Smooth muscle cell (in vitro differentiated cells): ENCODE data around the gene MYO18B. TPM values are rescaled to one million over a fixed set of nuclear protein-coding genes. Genes with fewer than 3 reads are reported as not detected.

ENCODE experiments used
- DNase-seq: peaks from one replicate; lab custom pipeline; 2025; ENCODE audit not compliant: unreplicated experiment; lab: John Stamatoyannopoulos, UW
- H2AFZ ChIP-seq: fragments of 200-600 bp; sonication (generic); 2 replicates; pipeline ENCODE4 v1.6.0; 2016; ENCODE audit warnings: antibody characterized with exemption, low read depth, mild to moderate bottlenecking
- H3F3A ChIP-seq: fragments of 200-600 bp; sonication (generic); 2 replicates; pipeline ENCODE4 v1.6.0; 2017; ENCODE audit warnings: antibody characterized with exemption, low read depth
- H3K27ac ChIP-seq: fragments of 200-600 bp; sonication (generic); 2 replicates; pipeline ENCODE4 v1.5.1; 2016; ENCODE audit warnings: low read depth, mild to moderate bottlenecking
- H3K27me3 ChIP-seq: fragments of 200-600 bp; sonication (generic); 2 replicates; pipeline ENCODE4 v1.6.1; 2016; ENCODE audit warnings: low read depth, mild to moderate bottlenecking
- H3K36me3 ChIP-seq: fragments of 200-600 bp; sonication (generic); 2 replicates; pipeline ENCODE4 v1.5.1; 2016; ENCODE audit warnings: low read depth
- H3K4me1 ChIP-seq: fragments of 200-600 bp; sonication (generic); 2 replicates; pipeline ENCODE4 v1.5.1; 2016; ENCODE audit warnings: low read depth
- H3K4me2 ChIP-seq: fragments of 200-600 bp; sonication (generic); 2 replicates; pipeline ENCODE4 v1.6.0; 2016; ENCODE audit warnings: mild to moderate bottlenecking
- H3K4me3 ChIP-seq: fragments of 200-600 bp; sonication (generic); 2 replicates; pipeline ENCODE4 v1.5.1; 2016; ENCODE audit warnings: mild to moderate bottlenecking
- H3K79me2 ChIP-seq: fragments of 200-600 bp; sonication (generic); 2 replicates; pipeline ENCODE4 v1.6.0; 2016; ENCODE audit warnings: low read depth, mild to moderate bottlenecking
- H3K9ac ChIP-seq: fragments of 200-600 bp; sonication (generic); 2 replicates; pipeline ENCODE4 v1.6.0; 2016; ENCODE audit warnings: low read depth
- H3K9me3 ChIP-seq: fragments of 200-600 bp; sonication (generic); replicated peaks from 2 replicates; pipeline ENCODE4 v1.5.1; 2016; ENCODE audit warnings: low read depth
- H4K20me1 ChIP-seq: fragments of 200-600 bp; sonication (generic); 2 replicates; pipeline ENCODE4 v1.6.0; 2016; ENCODE audit warnings: low read depth
- WGBS: methylation state at CpG from one replicate; pipeline ENCODE4 v1.1.7; 2016; ENCODE audit warnings: low lambda C conversion rate; 5-methylcytosine and 5-hydroxymethylcytosine counted together
- polyA plus RNA-seq: library from polyadenylated mRNA; unstranded; fragments of >200 nt; fragmentation: Nextera tagmentation; extraction: Ambion mirVana; gene quantifications from 2 replicates; pipeline ENCODE4 v1.2.1, GENCODE V29; 2016
- total RNA-seq: library from RNA; depleted of rRNA; stranded (reverse); fragments of >200 nt; gene quantifications from 2 replicates; pipeline ENCODE4 v1.2.3, GENCODE V29; 2014
- TF ChIP-seq, protein P1 (sequence below): fragments of 200-600 bp; sonication (generic); IDR thresholded peaks from 2 replicates; pipeline ENCODE4 v1.5.1; 2017; ENCODE audit warnings: borderline replicate concordance, mild to moderate bottlenecking, antibody characterized with exemption; ENCODE audit not compliant: insufficient read depth, poor library complexity, severe bottlenecking

MYO18B gene
- total and polyA plus RNA-seq, 2 experiments from 2014 or later = 0.13 to 1.2 TPM

DNA sequence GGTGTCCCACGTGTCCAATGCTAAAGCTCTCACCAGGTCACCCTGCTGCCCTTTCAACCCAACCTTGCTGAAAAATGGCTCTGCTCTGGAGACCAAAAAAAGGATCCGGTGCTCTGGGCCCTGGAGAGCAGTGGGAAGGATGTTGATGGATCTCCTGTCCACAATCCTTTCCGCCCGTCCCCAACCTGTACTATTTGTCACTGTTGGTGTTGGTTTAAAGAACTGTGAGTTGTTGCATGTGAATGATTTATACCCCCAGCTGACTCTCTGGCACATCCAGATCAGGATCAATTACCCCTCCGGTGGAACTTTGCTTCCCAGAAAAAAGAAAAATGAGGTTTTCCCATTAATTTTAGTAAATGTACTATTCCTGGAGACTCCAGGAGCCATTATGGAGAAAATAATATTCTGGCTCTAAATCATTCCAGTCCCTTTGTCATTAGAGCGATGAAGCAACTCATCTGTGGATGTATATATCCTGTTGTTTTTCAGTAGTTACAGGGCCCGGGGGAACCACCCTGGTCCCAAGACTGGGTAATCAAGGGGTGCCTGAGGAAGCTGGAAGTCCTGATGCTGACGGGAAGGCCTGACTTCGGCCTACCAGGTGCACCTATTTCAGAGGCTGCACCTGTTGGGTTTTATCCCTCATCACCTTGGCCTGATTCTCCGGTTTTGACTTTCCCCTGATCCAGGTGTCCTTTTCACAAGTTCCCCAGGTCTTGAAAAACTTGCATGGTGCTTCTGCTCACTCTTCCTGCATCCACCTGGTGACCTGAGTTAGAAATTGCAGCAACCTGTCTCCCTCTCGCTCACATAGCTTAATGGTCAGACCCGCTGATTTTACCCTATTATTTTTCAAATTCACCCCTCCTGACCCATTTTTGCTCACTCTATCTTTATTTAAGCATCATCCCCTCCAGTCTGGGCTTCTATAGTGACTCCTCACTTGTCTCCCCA, 218.1 kb downstream of the MYO18B start:
- H3K9ac ChIP-seq = no peak overlapping the region
- 87% methylated on average over 12 of the region's 12 CpGs for WGBS
- no peaks in the 10 kb centered on the region for H3K4me1 ChIP-seq
- H3K4me3 ChIP-seq = no peak overlapping the region
- DNase-seq = no peak
- H2AFZ ChIP-seq = no peak overlapping the region
- H3K27me3 ChIP-seq = peaks cover 5% of the 10 kb centered on the region
- no peaks in the 10 kb centered on the region for H3F3A ChIP-seq
- TF ChIP-seq, protein P1, sequence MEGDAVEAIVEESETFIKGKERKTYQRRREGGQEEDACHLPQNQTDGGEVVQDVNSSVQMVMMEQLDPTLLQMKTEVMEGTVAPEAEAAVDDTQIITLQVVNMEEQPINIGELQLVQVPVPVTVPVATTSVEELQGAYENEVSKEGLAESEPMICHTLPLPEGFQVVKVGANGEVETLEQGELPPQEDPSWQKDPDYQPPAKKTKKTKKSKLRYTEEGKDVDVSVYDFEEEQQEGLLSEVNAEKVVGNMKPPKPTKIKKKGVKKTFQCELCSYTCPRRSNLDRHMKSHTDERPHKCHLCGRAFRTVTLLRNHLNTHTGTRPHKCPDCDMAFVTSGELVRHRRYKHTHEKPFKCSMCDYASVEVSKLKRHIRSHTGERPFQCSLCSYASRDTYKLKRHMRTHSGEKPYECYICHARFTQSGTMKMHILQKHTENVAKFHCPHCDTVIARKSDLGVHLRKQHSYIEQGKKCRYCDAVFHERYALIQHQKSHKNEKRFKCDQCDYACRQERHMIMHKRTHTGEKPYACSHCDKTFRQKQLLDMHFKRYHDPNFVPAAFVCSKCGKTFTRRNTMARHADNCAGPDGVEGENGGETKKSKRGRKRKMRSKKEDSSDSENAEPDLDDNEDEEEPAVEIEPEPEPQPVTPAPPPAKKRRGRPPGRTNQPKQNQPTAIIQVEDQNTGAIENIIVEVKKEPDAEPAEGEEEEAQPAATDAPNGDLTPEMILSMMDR = no peak
- no peak overlapping the region for H3K4me2 ChIP-seq
- no peaks in the 10 kb centered on the region for H4K20me1 ChIP-seq
- no peaks in the 10 kb centered on the region for H3K36me3 ChIP-seq
- H3K9me3 ChIP-seq = no peaks in the 10 kb centered on the region
- no peak overlapping the region for H3K27ac ChIP-seq
- H3K79me2 ChIP-seq = no peaks in the 10 kb centered on the region

DNA sequence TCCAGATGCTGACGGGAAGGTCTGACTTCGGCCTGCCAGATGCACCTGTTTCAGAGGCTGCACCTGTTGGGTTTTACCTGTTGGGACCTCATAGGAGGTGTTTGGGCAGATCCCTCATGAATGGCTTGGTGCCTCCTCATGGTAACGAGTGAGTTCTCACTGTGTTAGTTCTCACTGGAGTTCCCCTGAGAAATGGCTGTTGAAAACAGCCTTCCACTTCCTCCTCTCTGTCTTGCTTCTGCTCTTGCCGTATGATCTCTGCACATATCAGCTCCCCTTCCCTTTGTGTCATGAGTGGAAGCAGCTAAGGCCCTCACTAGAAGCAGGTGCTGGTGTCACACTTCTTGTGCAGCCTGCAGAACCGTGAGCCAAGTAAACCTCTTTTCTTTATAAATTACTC, 219.7 kb downstream of the MYO18B start:
- peaks cover 5% of the 10 kb centered on the region for H3K27me3 ChIP-seq
- no peak overlapping the region for H3K27ac ChIP-seq
- H3F3A ChIP-seq = no peaks in the 10 kb centered on the region
- no peaks in the 10 kb centered on the region for H3K79me2 ChIP-seq
- no peak overlapping the region for H3K4me3 ChIP-seq
- H3K4me2 ChIP-seq = no peak overlapping the region
- no peaks in the 10 kb centered on the region for H4K20me1 ChIP-seq
- no peaks in the 10 kb centered on the region for H3K36me3 ChIP-seq
- TF ChIP-seq, protein P1 = no peak
- no peaks in the 10 kb centered on the region for H3K9me3 ChIP-seq
- WGBS = 96% methylated on average over 5 of the region's 5 CpGs
- H2AFZ ChIP-seq = no peak overlapping the region
- H3K9ac ChIP-seq = no peak overlapping the region
- no peak for DNase-seq
- peaks cover 6% of the 10 kb centered on the region for H3K4me1 ChIP-seq

DNA sequence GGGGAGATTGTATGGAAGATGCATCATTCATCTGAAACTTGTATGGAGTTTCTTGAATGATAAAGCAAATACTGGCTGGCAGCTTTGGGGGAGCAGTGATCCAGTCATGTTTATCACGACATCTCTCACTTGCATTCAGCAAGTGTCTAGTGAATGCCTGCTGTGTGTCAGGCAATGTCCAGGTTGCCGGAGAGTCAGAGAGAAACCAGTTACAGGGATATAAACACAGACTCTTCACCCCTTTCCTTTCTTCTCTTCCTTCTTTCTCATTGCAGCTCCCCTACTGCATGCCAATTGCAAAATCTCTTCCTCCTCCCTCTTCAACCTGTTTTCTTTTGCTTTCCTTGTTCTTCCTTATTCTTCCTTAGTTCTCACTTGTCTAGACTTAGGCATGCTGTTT, 220.7 kb downstream of the MYO18B start:
- TF ChIP-seq, protein P1 = no peak
- Histone ChIP-seq H4K20me1 (no peaks in the 10 kb centered on the region), H2AFZ (no peak overlapping the region), H3K4me2 (no peak overlapping the region), H3K4me3 (no peak overlapping the region), H3K27ac (no peak overlapping the region), H3K9me3 (no peaks in the 10 kb centered on the region), H3F3A (no peaks in the 10 kb centered on the region), H3K4me1 (peaks cover 10% of the 10 kb centered on the region), H3K79me2 (no peaks in the 10 kb centered on the region), H3K36me3 (no peaks in the 10 kb centered on the region), H3K27me3 (peaks cover 5% of the 10 kb centered on the region), H3K9ac (no peak overlapping the region)
- WGBS = 88% methylated on average over 2 of the region's 2 CpGs
- DNase-seq = no peak
